GM10266 (cell line): Measurements from ENCODE around the gene RNF130.
"Not testable (repeated sequence)": the region's sequence is repeated elsewhere in the genome, so short reads cannot be mapped to it uniquely, and the experiment has no call there.

ENCODE experiments used
- DNase-seq: peaks from one replicate; pipeline ENCODE4 v3.0.0; 2012; ENCODE audit errors: extremely low spot score
- CTCF ChIP-seq: IDR thresholded peaks from 2 replicates; pipeline ENCODE4 v1.5.1; 2012; ENCODE audit warnings: mild to moderate bottlenecking, low read depth; ENCODE audit not compliant: control insufficient read depth, insufficient read depth; ENCODE audit errors: missing control alignments

Gene RNF130

GRCh38 chr5:179963375-179963774, 108.2 kb downstream of the RNF130 start:
- no peak for DNase-seq
- no peak for TF ChIP-seq CTCF

- no peak for DNase-seq
- no peak for TF ChIP-seq CTCF
These were observed 111.2 kb downstream of the RNF130 start for GRCh38 chr5:179960204-179960831.

- DNase-seq: no peak
- TF ChIP-seq CTCF: no peak
These were observed 111.9 kb downstream of the RNF130 start for GRCh38 chr5:179959641-179960040.

- DNase-seq: not testable (repeated sequence)
These were observed 112.4 kb downstream of the RNF130 start for GRCh38 chr5:179959118-179959517.

- DNase-seq: no peak
- TF ChIP-seq CTCF: no peak
These were observed 115.9 kb downstream of the RNF130 start for GRCh38 chr5:179955630-179956029.

- DNase-seq: no peak
- no peak for TF ChIP-seq CTCF
These were observed 116.5 kb downstream of the RNF130 start for GRCh38 chr5:179955062-179955461.

- no peak for DNase-seq
- no peak for TF ChIP-seq CTCF
These were observed 117.1 kb downstream of the RNF130 start for GRCh38 chr5:179954434-179954833.

GRCh38 chr5:179953987-179954386, 117.6 kb downstream of the RNF130 start:
- TF ChIP-seq CTCF: no peak
- no peak for DNase-seq
